Right lung (tissue), 5 donors: Measurements from ENCODE around the gene MYL11. TPM values are rescaled to one million over a fixed set of nuclear protein-coding genes. Genes with fewer than 3 reads are reported as not detected.

Source experiments
- DNase-seq, 2 donors: peaks; one replicate each; pipeline ENCODE4 v3.0.0-alpha.2; 2013
- polyA plus RNA-seq, 5 donors: library from polyadenylated mRNA; unstranded; fragments of 120-200 nt; gene quantifications; one replicate each; pipeline versions ENCODE4 v1.2.1 to v1.2.3, GENCODE V29; 2013; ENCODE audit warnings: inconsistent platforms in 1 of 5, low replicate concordance in 1 of 5; ENCODE audit not compliant: insufficient read length in 5 of 5, insufficient read depth in 1 of 5

Gene MYL11
- polyA plus RNA-seq, 5 donors: 0.24 to 353 (median 6.6) TPM; not detected in 1

GRCh38 chr16:30370456-30371247 is 4.0 kb upstream of the MYL11 start, which contains the start of gene TBC1D10B:
TBC1D10B (minus strand) TSS chr16:30370494; CDS start chr16:30370183, 311 bp downstream.
- peak; percentile 100 for DNase-seq

GRCh38 chr16:30371248-30371816 is 3.3 kb upstream of the MYL11 start:
- no peak for DNase-seq

- DNase-seq: no peak
These were observed 2.4 kb upstream of the MYL11 start for GRCh38 chr16:30372038-30372712.

DNA sequence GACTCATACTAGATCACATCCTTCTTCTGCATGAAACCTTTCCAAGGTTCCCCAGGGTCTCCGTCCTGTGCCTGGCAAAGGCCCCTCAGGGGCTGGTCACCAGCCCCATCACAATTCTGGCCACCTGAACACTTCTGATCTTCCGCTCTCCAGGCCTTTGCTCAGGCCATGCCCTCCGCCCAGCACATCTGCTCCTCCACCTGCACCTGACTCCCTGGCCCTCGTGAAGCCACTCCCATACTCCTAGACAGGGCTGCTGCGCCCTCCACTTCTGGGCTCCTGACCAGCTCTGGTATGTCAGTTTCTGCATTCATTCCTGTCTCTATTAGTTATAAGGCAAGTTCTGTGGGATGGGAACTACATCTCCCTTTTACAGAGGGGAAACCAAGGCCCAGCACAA is 1.9 kb upstream of the MYL11 start:
- DNase-seq: no peak

DNA sequence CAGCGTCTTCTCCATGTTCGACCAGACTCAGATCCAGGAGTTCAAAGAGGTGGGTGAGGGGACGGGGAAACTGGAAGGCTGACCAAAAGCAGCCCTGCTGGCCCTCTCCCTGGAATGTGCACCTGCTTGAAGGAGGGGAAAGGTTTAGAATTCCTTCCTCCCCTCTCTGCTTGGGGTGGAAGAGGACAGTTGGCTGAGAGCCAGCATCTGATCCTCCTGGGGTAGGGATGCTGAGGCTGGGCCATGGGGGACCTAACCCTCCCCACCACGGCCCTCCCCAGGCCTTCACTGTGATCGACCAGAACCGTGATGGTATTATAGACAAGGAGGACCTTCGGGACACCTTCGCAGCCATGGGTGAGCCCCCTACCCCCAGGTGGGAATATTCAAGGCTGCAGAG is 1.3 kb downstream of the MYL11 start:
- DNase-seq: no peak

DNA sequence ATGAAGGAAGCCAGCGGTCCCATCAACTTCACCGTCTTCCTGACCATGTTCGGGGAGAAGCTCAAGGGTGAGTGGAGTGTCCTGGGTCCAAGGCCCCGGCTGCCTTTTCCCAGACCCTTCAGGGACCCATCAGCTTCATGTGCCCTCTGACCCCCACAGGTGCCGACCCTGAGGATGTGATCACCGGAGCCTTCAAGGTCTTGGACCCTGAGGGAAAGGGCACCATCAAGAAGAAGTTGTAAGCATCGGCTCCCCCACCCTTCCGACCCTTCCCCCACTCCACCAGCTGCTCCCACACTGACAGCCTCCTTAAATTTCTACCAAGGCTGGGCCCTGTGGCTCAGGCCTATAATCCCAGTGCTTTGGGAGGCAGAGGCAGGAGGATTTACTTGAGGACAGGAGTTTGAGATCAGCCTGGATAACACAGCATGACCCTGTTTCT is 1.9 kb downstream of the MYL11 start:
- no peak for DNase-seq

DNA sequence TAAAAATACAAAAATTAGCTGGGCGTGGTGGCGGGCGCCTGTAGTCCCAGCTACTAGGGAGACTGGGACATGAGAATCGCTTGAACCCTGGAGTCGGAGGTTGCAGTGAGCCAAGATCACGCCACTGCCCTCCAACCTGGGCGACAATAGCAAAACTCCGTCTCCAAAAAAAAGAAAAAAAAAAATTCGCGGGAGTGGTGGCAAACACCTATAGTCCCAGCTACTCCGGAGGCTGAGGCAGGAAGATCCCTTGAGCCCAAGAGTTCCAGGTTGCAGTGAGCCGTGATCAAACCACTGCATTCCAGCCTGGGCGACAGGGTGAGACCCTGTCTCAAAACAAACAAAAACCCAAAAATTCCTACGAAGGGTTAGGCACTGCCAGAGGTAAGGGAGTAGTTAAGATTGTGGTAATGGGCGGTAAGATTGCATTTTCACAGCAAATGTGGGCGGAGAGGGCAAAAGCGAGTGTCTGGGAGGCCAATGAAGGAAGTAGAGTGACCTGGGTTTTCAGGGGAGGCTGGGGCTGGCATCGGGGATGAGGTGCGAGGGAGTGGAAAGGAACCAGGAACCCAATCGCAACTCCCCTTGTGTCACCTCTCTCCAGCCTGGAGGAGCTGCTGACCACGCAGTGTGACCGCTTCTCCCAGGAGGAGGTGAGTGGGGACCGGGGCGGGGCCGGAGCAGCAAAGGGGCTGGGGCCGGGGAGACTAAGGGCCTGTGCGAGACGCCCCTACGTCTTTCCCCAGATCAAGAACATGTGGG is 2.6 kb downstream of the MYL11 start:
- DNase-seq: no peak

DNA sequence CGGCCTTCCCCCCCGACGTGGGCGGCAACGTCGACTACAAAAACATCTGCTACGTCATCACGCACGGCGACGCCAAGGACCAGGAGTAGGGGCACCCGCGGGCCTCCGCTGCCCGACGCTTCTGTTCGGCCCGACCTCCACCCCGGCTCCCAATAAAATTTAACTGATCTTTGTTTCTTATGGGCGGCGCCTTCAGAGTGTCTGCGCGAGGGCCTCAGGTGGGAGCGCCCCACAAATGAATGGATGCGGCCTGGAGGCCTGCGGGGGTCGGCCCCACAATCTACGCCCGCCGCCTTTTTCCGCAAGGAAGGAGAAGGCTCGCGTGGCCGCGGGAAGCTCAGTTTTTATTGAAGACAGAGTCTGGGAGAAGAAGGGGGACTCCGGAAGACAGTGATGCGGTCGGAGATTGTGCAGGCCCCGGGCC is 3.2 kb downstream of the MYL11 start:
- DNase-seq: peak; percentile 91 to 93

DNA sequence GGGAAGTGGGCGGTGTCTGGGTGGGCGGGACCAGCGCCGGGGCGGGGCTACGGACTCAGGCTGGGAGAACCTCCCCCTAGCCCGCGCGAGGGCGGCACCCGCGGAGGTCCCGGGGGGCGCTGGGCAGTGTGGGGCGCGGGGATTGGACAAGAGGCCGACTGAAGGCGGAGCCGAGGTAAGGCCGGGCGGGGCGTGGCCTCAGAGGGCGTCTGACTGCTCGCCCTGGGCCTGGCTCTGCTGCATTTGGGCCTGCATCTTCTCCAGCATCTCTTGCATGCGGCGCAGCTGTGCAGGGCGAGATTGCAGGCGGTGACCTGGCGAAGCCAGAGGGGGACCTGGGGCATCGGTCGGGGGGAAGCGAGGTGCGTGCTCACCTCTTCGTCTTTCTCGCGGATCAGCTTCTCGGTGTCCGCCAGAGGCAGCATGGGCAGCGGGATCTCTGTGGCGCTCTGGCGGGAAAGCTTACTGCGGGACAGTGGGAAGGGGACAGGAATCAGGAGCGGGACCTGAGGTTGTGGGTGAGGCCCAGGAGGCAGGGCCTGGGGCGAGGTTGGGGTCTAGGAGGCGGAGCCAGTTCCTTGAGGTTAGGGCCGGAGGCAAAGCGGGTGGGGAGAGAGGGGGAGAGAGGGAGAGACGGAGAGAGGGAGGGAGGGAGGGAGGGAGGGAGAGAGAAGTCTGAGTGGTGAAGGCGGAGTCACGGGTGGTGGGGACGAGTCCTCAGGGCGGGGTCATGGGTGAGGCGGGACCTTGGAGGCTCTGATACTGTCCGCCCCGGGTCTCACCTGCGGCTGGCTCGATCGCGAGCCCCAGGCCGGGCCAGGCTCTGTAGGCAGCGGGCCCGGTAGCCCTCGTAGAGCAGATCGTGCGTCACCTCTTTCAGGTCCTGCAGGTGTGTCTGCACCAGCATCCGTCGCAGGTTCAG is 3.9 kb downstream of the MYL11 start:
- peak; percentile 98 to 99 for DNase-seq

GRCh38 chr16:30379158-30379783 is 4.7 kb downstream of the MYL11 start:
- DNase-seq: no peak

DNA sequence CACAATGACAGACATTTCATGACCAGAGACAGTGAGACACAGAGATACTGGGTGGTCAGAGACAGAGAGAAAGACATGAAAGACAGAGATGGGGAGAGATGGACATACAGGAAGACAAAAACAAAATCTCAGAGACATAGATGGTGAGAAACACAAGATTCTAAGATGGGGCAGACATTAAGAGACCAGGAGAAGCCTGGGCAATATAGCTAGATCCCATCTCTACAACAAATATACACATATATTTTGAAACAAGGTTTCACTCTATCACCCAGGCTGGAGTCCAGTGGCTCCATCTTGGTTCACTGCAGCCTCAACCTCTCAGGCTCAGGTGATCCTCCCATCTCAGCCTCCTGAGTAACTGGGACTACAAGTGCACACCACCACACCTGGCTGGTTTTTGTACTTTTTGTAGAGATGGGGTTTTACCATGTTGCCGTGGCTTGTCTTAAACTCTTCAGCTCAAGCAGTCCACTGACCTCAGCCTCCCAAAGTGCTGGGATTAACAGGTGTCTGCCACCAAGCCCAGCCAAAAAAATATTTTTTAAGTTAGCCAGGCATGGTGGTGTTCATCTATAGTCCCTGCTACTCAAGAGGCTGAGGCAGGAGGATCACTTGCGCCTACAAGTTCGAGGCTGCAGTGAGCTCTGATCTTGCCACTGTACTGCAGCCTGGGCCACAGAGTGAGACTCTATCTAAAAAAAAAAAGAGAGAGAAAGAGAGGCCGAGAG is 5.6 kb downstream of the MYL11 start:
- DNase-seq: no peak

- no peak for DNase-seq
These were observed 6.2 kb downstream of the MYL11 start for GRCh38 chr16:30380803-30381208.

DNA sequence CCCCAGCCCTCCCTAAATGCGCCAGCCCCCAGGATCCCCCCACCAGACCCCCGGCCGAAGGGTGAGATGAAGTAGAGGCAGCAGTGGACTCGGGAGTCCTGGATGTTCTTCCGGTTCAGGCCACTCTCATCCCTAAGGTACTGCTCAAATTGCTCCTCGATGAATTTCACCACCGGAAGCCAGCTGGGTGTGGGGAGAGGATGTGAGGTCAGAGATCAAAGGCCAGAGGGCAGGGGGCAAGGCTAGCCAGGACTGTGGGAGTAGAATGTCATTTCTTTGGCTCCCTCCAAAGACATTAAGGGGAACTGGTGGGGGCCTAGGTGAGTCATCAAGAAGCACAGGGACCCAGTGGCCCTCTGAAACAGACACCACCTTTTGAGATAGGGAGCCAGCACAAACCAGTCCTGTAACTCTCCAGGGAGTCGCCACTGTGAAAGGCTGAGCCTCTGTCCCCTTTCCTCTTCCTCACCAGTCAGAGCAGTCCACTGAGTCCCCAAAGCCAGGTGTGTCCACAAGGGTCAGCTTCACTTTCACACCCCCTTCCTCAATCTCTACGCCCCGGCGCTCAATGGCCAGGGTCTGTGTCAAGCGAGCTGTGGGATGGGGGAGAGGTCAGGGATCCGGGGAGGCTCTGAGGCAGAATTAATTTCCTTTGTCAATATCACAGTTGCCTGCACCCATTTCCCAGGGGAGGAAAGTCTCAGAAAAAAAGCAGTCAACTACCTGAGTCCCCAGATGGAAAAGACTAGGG is 6.9 kb downstream of the MYL11 start:
- DNase-seq: no peak

- no peak for DNase-seq
These were observed 7.7 kb downstream of the MYL11 start, which contains the start of gene SEPTIN1 for GRCh38 chr16:30382111-30382881. SEPTIN1 (minus strand) TSS chr16:30382561; CDS start chr16:30382542, 19 bp downstream.

- DNase-seq: no peak
These were observed 8.9 kb downstream of the MYL11 start for GRCh38 chr16:30383521-30383920.

DNA sequence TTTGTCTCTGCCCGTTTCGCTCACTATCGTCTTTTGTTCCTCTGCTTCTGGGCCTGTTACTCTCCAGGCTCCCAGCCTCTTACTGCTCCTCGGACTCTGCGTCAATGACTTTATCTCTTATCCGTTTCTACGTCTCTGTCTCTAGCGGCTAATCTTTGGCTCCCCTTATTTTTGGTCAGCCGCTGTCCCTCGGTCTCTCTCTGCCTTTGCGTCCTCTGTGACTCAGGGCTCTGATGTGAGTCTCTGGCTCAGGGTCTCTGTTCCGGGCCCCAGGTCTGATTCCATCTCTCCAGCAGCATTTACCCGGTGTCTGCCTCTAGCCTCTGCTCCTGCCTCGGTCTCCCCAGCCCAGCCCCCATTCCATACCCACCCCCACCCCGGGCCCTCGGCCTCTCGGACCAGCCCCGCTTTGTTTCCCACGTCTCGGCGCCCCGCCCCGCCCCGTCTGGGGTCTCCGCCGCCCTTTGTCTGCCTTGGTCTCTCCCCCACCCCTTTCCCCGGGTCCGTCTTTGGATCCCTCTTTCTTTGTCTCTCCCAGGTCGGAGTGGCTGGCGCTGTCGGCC is 20.1 kb downstream of the MYL11 start:
- DNase-seq: no peak

DNA sequence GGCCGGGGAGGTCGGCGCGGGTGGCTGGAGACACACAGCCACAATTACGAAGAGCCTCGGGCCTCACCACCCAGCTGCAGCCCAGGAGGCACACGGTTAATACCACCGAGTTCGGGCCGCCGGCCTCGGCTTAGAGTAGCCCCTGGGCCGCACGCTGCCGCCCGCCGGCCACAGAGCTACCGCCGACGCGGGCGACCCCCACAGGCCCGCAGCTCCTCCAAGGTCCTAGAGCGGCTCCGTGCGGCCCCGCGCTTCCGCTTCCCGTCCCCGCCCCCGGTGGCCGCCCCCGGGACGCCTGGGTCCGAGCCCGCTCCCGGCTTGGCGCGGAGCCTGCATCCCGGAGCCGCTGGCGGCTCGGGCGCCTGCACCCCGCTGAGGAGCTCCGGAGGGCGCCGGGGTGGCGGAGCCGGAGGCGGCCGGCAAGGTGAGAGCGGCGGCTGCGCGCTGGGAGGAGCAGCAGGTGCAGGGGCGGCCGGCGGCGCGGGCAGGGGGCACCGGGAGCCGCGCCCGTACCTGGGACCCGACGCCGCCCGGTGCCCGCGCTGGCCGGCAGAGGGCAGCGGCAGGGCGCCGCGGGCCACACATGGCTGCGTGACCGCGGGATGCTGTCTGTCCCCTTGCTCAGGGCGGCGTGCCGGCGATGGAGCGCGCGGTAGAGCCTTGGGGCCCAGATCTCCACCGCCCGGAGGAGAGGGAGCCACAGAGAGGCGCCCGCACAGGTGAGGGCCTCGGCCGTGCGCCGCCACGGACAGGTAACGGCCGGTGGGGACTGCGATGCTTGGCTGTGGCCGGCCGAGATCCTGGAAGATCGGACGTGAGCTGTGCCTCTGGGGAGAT is 20.8 kb downstream of the MYL11 start, which contains the start of gene ZNF48:
Gene ZNF48 (plus strand): TSS at position 266 of the 837 bp plus-strand sequence. CDS start 375 bp downstream, at position 641.
- DNase-seq: peak; percentile 89
